SJCRH30 (cell line): ENCODE results near the gene TXN2. TPM values are rescaled to one million over a fixed set of nuclear protein-coding genes. Genes with fewer than 3 reads are reported as not detected.
"Not testable (repeated sequence)": the region's sequence is repeated elsewhere in the genome, so short reads cannot be mapped to it uniquely, and the experiment has no call there.

Source experiments
- DNase-seq, 2 experiments: peaks; one replicate each; pipeline ENCODE4 v3.0.0-alpha.2; 2015 to 2020
- H3K27ac ChIP-seq: fragments of 250-450 bp; sonication (Bioruptor Pico); 2 replicates; pipeline ENCODE4 v1.5.1; 2020; ENCODE audit warnings: mild to moderate bottlenecking, moderate library complexity
- H3K27me3 ChIP-seq: fragments of 250-450 bp; sonication (Bioruptor Pico); 2 replicates; pipeline ENCODE4 v1.5.1; 2020; ENCODE audit warnings: mild to moderate bottlenecking, moderate library complexity
- H3K36me3 ChIP-seq: fragments of 250-450 bp; sonication (Bioruptor Pico); 2 replicates; pipeline ENCODE4 v1.5.1; 2020; ENCODE audit warnings: mild to moderate bottlenecking, moderate library complexity
- H3K4me1 ChIP-seq: fragments of 250-450 bp; sonication (Bioruptor Pico); 2 replicates; pipeline ENCODE4 v1.5.1; 2020; ENCODE audit warnings: mild to moderate bottlenecking, moderate library complexity
- H3K4me3 ChIP-seq: fragments of 250-450 bp; sonication (Bioruptor Pico); 2 replicates; pipeline ENCODE4 v1.5.1; 2020; ENCODE audit warnings: mild to moderate bottlenecking, moderate library complexity
- H3K9me3 ChIP-seq: fragments of 250-450 bp; sonication (Bioruptor Pico); replicated peaks from 2 replicates; pipeline ENCODE4 v1.5.1; 2020; ENCODE audit warnings: mild to moderate bottlenecking, moderate library complexity
- total RNA-seq: library from RNA; depleted of rRNA; stranded (reverse); fragments of >200 nt; shearing (Covaris generic); gene quantifications from 2 replicates; pipeline ENCODE4 v1.2.3, GENCODE V29; 2014

The TXN2 gene
- total RNA-seq, 1 experiment from 2014 or later: 45.6 TPM

- H3K36me3 ChIP-seq: no peaks in the 10 kb centered on the region
- no peaks in the 10 kb centered on the region for H3K9me3 ChIP-seq
- no peaks in the 10 kb centered on the region for H3K27me3 ChIP-seq
- H3K4me3 ChIP-seq: peak overlapping the region; percentile 59
- peaks cover 59% of the 10 kb centered on the region for H3K4me1 ChIP-seq
- H3K27ac ChIP-seq: peak overlapping the region; percentile 100
- DNase-seq: peak; percentile 93 to 94
Observed at GRCh38 chr22:36433318-36434231, 47.9 kb downstream of the TXN2 start.

DNA sequence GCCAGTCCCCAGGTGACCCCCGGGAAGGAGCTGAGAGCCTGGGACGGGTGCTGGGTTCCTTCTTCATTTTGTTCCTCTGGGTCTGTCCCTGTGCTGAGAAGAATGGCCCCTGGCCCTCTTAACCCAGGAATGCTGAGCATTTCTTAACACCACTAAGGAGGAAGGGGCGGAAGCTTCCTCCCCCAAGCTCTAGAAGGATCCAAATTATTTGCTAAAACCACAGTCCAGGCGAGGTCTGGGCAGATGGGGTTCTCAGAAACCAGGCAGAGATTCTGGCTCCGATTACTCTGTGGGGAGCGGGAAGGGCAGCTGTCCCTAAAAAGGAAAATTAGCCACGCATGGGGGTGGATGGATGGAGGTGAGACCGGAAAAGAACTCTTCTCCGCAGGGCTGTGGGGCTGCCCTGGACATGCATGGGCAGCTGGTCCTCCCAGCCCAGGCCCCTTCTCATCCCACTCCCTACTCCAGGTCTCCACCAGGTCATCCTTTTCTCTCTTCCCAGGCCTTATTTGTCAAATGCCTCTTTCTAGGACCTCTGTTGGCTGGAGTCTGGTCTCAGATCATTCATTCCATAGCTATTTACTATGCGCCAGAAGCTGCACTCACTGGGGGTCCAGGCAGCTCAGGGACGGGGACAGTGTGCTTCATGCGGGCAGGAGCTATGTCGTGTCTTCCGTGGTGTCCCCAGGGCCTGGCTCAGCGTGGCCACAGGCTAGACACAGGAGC, 48.7 kb downstream of the TXN2 start:
- Histone ChIP-seq H3K4me3 (peak overlapping the region; percentile 59), H3K4me1 (peaks cover 56% of the 10 kb centered on the region), H3K27ac (peak overlapping the region; percentile 100), H3K27me3 (no peaks in the 10 kb centered on the region), H3K9me3 (no peaks in the 10 kb centered on the region), H3K36me3 (no peaks in the 10 kb centered on the region)
- peak; percentile 95 to 97 for DNase-seq

DNA sequence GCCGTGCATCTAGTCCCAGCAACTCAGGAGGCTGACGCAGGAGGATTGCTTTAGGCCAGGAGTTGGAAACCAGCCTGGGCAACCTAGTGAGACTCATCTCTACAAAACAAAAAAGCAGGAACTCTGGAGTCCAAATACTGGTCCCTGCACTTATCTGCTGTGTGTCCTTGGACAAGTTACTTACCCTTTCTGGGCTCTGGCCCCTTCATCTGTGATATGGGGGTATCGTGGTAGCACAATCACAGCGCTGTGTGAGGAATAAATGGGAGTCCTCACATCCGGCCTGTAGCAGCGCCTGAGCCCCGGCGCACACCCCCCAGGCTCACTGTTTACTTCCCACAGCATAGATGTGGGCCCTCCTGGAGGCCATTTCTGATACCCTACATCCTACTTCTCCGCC, 49.5 kb downstream of the TXN2 start:
- DNase-seq: peak; percentile 49 to 64
- Histone ChIP-seq H3K27ac (peak overlapping the region; percentile 100), H3K4me3 (peak overlapping the region; percentile 59), H3K9me3 (no peaks in the 10 kb centered on the region), H3K4me1 (peaks cover 53% of the 10 kb centered on the region), H3K36me3 (no peaks in the 10 kb centered on the region), H3K27me3 (no peaks in the 10 kb centered on the region)

GRCh38 chr22:36430863-36431262, 50.6 kb downstream of the TXN2 start:
- Histone ChIP-seq H3K4me1 (peaks cover 61% of the 10 kb centered on the region), H3K9me3 (no peaks in the 10 kb centered on the region), H3K4me3 (no peak overlapping the region), H3K36me3 (no peaks in the 10 kb centered on the region), H3K27ac (peak overlapping the region; percentile 100), H3K27me3 (no peaks in the 10 kb centered on the region)
- DNase-seq: peak; percentile 69 to 86

DNA sequence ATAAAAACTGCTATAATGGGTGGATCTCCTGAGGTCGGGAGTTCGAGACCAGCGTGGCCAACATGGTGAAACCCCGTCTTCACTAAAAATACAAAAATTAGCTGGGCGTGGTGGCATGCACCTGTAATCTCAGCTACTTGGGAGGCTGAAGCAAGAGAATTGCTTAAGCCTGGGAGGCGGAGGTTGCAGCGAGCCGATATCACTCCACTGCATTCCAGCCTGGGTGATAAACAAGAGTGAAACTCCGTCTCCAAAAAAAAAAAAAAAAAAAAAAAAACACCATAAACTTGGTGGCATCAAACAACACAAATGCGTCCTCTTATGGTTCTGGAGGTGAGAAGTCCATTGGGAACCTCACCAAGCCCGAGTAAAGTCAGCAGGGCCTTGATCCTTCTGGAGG, 53.5 kb downstream of the TXN2 start:
- H3K4me1 ChIP-seq: peaks cover 35% of the 10 kb centered on the region

GRCh38 chr22:36425977-36426523, 55.4 kb downstream of the TXN2 start:
- H3K4me3 ChIP-seq: no peak overlapping the region
- peak overlapping the region; percentile 26; the same call in 1 of the 2 replicates for H3K27ac ChIP-seq
- H3K36me3 ChIP-seq: no peaks in the 10 kb centered on the region
- H3K27me3 ChIP-seq: no peaks in the 10 kb centered on the region
- peaks cover 24% of the 10 kb centered on the region for H3K4me1 ChIP-seq
- no peaks in the 10 kb centered on the region for H3K9me3 ChIP-seq
- DNase-seq: peak; percentile 54 to 56

More for the DNA sequence above, 53.5 kb downstream of the TXN2 start:
- not testable (repeated sequence) for H3K4me3 ChIP-seq, H3K27me3 ChIP-seq, DNase-seq, H3K36me3 ChIP-seq, H3K9me3 ChIP-seq, H3K27ac ChIP-seq

GRCh38 chr22:36424901-36425579, 56.4 kb downstream of the TXN2 start:
- no peak for DNase-seq
- H3K27ac ChIP-seq: no peak overlapping the region
- H3K36me3 ChIP-seq: no peaks in the 10 kb centered on the region

DNA sequence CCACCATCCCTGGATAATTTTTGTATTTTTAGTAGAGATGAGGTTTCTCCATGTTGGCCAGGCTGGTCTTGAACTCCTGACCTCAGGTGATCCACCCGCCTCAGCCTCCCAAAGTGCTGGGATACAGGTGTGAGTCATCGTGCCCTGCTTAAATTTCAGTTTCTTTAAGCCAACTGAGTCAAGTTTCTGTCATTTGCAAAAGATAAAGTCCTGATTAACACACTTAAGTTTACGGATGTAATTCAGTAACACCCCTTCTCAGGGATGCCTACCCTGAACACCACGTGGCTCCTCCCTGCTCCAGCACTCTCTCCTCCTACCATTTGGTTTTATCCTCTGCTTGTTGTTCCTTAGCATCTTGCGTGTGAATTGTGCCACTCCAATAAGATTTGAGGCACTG, 57.0 kb downstream of the TXN2 start:
- H3K4me3 ChIP-seq, H3K9me3 ChIP-seq, H3K36me3 ChIP-seq, H3K27ac ChIP-seq, DNase-seq, H3K27me3 ChIP-seq: not testable (repeated sequence)
- H3K4me1 ChIP-seq: peaks cover 30% of the 10 kb centered on the region

More at GRCh38 chr22:36424901-36425579, 56.4 kb downstream of the TXN2 start:
- Histone ChIP-seq H3K4me3 (no peak overlapping the region), H3K9me3 (no peaks in the 10 kb centered on the region), H3K27me3 (no peaks in the 10 kb centered on the region), H3K4me1 (peaks cover 26% of the 10 kb centered on the region)

GRCh38 chr22:36423461-36424404, 57.7 kb downstream of the TXN2 start:
- Histone ChIP-seq H3K9me3 (no peaks in the 10 kb centered on the region), H3K4me1 (peaks cover 34% of the 10 kb centered on the region), H3K36me3 (no peaks in the 10 kb centered on the region), H3K27ac (no peak overlapping the region), H3K4me3 (no peak overlapping the region), H3K27me3 (no peaks in the 10 kb centered on the region)
- no peak for DNase-seq

GRCh38 chr22:36422287-36423014, 59.0 kb downstream of the TXN2 start:
- H3K4me3 ChIP-seq: no peak overlapping the region
- peaks cover 34% of the 10 kb centered on the region for H3K4me1 ChIP-seq
- H3K36me3 ChIP-seq: no peaks in the 10 kb centered on the region
- H3K9me3 ChIP-seq: no peaks in the 10 kb centered on the region
- no peaks in the 10 kb centered on the region for H3K27me3 ChIP-seq
- no peak for DNase-seq
- no peak overlapping the region for H3K27ac ChIP-seq

- Histone ChIP-seq H3K27me3 (no peaks in the 10 kb centered on the region), H3K4me1 (peaks cover 29% of the 10 kb centered on the region), H3K27ac (peak overlapping the region; percentile 97), H3K36me3 (no peaks in the 10 kb centered on the region), H3K4me3 (peak overlapping the region; percentile 49), H3K9me3 (no peaks in the 10 kb centered on the region)
- peak; percentile 80 to 85 for DNase-seq
Observed at GRCh38 chr22:36419912-36420882, 61.2 kb downstream of the TXN2 start.

GRCh38 chr22:36419177-36419911, 62.1 kb downstream of the TXN2 start:
- Histone ChIP-seq H3K36me3 (no peaks in the 10 kb centered on the region), H3K9me3 (no peaks in the 10 kb centered on the region), H3K27me3 (no peaks in the 10 kb centered on the region), H3K27ac (peak overlapping the region; percentile 97), H3K4me3 (peak overlapping the region; percentile 49), H3K4me1 (peaks cover 29% of the 10 kb centered on the region)
- DNase-seq: peak; percentile 65 to 80
